Prostate gland (tissue), 2 donors: ENCODE data around the gene SMPD3. TPM values are rescaled to one million over a fixed set of nuclear protein-coding genes. Genes with fewer than 3 reads are reported as not detected.

Experiments used
- DNase-seq: peaks from one replicate; pipeline ENCODE4 v3.0.0-alpha.2; 2019; ENCODE audit warnings: low spot score
- H3K27ac ChIP-seq, 2 donors: fragments of 200-600 bp; sonication (generic); 2 replicates each; pipeline ENCODE4 v1.5.1; 2017 to 2019
- H3K27me3 ChIP-seq: fragments of 200-600 bp; sonication (generic); replicated peaks from 2 replicates; pipeline ENCODE4 v1.5.1; 2019; ENCODE audit not compliant: insufficient read depth
- H3K36me3 ChIP-seq, 2 donors: fragments of 200-600 bp; sonication (generic); 1 replicate in 1 of 2; 2 replicates in 1 of 2; pipeline versions ENCODE4 v1.5.1 to v1.8.1; 2017 to 2019
- H3K4me1 ChIP-seq: fragments of 200-600 bp; sonication (generic); replicated peaks from 2 replicates; pipeline ENCODE4 v1.5.1; 2019
- H3K4me3 ChIP-seq, 2 donors: fragments of 200-600 bp; sonication (generic); 2 replicates each; pipeline ENCODE4 v1.5.1; 2017 to 2019
- H3K9me3 ChIP-seq: fragments of 200-600 bp; sonication (generic); 2 replicates; pipeline ENCODE4 v1.5.1; 2017
- CTCF ChIP-seq, 4 experiments: fragments of 200-600 bp in 2 of 4; fragments of 450-650 bp in 2 of 4; sonication (generic) in 2 of 4; IDR thresholded peaks; 1 replicate in 3 of 4; 2 replicates in 1 of 4; pipeline ENCODE4 v1.5.1; 2016 to 2019; ENCODE audit warnings: antibody characterized with exemption in 4 of 4, mild to moderate bottlenecking in 2 of 4, moderate library complexity in 2 of 4
- POLR2A ChIP-seq: fragments of 450-650 bp; IDR thresholded peaks from one replicate; pipeline ENCODE4 v1.6.1; 2016; ENCODE audit warnings: antibody characterized with exemption, mild to moderate bottlenecking
- POLR2AphosphoS5 ChIP-seq: sonication (generic); formaldehyde crosslinking; IDR thresholded peaks from one replicate; pipeline ENCODE4 v1.6.1; 2017; ENCODE audit warnings: antibody characterized with exemption
- WGBS: methylation state at CpG from one replicate; pipeline ENCODE4 v1.1.5; 2018; 5-methylcytosine and 5-hydroxymethylcytosine counted together
- intact Hi-C: fragments of 100-400 bp; cut with DNase I; formaldehyde crosslinking; loops from one replicate; pipeline ENCODE4 v1.14.2; 2022
- total RNA-seq, 2 donors: library from RNA; depleted of rRNA; stranded (reverse); fragments of >200 nt; gene quantifications; one replicate each; pipeline ENCODE4 v1.1.0, GENCODE V29; 2016

Gene SMPD3
- total RNA-seq, 2 donors from 2014 or later: 4.7 to 27.8 TPM

GRCh38 chr16:68492151-68492542 lies 43.8 kb upstream of the SMPD3 start:
- Histone ChIP-seq H3K4me1 (no peaks in the 10 kb centered on the region), H3K9me3 (no peaks in the 10 kb centered on the region), H3K27me3 (no peaks in the 10 kb centered on the region), H3K4me3 (no peak overlapping the region), H3K27ac (no peak overlapping the region), H3K36me3 (no peaks in the 10 kb centered on the region)
- no peak for DNase-seq
- TF ChIP-seq POLR2A (no peak), CTCF (IDR thresholded peaks at IDR 0.05) (no peak), POLR2AphosphoS5 (no peak)
- 79% methylated on average over 11 of the region's 11 CpGs for WGBS
- intact Hi-C loops: no loop called here

GRCh38 chr16:68491576-68491950 lies 43.3 kb upstream of the SMPD3 start:
- no peaks in the 10 kb centered on the region for H3K36me3 ChIP-seq
- intact Hi-C loops: no loop called here
- 78% methylated on average over 14 of the region's 14 CpGs for WGBS

GRCh38 chr16:68490829-68491575 lies 42.7 kb upstream of the SMPD3 start:
- intact Hi-C loops: no loop called here
- H3K4me1 ChIP-seq: no peaks in the 10 kb centered on the region
- H3K27me3 ChIP-seq: no peaks in the 10 kb centered on the region
- no peak overlapping the region for H3K4me3 ChIP-seq
- no peaks in the 10 kb centered on the region for H3K9me3 ChIP-seq
- no peak overlapping the region for H3K27ac ChIP-seq
- no peaks in the 10 kb centered on the region for H3K36me3 ChIP-seq
- DNase-seq: peak; percentile 79
- TF ChIP-seq POLR2AphosphoS5 (peak; percentile 77), POLR2A (no peak), CTCF (IDR thresholded peaks at IDR 0.05) (no peak)
- 36% methylated on average over 13 of the region's 13 CpGs for WGBS

More at GRCh38 chr16:68491576-68491950, 43.3 kb upstream of the SMPD3 start:
- Histone ChIP-seq H3K9me3 (no peaks in the 10 kb centered on the region), H3K27me3 (no peaks in the 10 kb centered on the region), H3K27ac (no peak overlapping the region), H3K4me3 (no peak overlapping the region), H3K4me1 (no peaks in the 10 kb centered on the region)
- no peak for TF ChIP-seq CTCF (IDR thresholded peaks at IDR 0.05)
- no peak for DNase-seq

GRCh38 chr16:68490358-68490757 lies 42.0 kb upstream of the SMPD3 start:
- H3K27ac ChIP-seq: no peak overlapping the region

More at GRCh38 chr16:68490358-68490757, 42.0 kb upstream of the SMPD3 start:
- 50% methylated on average over 1 of the region's 1 CpG for WGBS
- intact Hi-C loops: no loop called here
- H3K9me3 ChIP-seq: no peaks in the 10 kb centered on the region
- no peak overlapping the region for H3K4me3 ChIP-seq
- no peak for TF ChIP-seq CTCF (IDR thresholded peaks at IDR 0.05)
- no peak for TF ChIP-seq POLR2A
- TF ChIP-seq POLR2AphosphoS5: no peak
- no peaks in the 10 kb centered on the region for H3K36me3 ChIP-seq
- no peaks in the 10 kb centered on the region for H3K27me3 ChIP-seq
- no peaks in the 10 kb centered on the region for H3K4me1 ChIP-seq
- DNase-seq: no peak
